Measurements from ENCODE around the gene EMP1. TPM values are rescaled to one million over a fixed set of nuclear protein-coding genes. Genes with fewer than 3 reads are reported as not detected.

EMP1 gene
- total and polyA plus RNA-seq, 2 experiments from 2014 or later: 51.1 to 67.3 TPM

- Histone ChIP-seq H3K36me3 (replicated peaks; ENCODE audit: insufficient read depth, low read depth) (no peaks in the 10 kb centered on the region), H3K4me2 (no peak overlapping the region), H3K27ac (no peak overlapping the region), H3K9me2 (replicated peaks; ENCODE audit: insufficient read depth) (no peaks in the 10 kb centered on the region), H3K27me3 (no peaks in the 10 kb centered on the region), H3K4me3 (no peak overlapping the region), H3K79me2 (no peaks in the 10 kb centered on the region), H3K4me1 (ENCODE audit: insufficient read depth) (no peaks in the 10 kb centered on the region), H2AFZ (no peak overlapping the region), H4K20me1 (ENCODE audit: insufficient read depth, poor library complexity, severe bottlenecking) (no peaks in the 10 kb centered on the region), H3K9me3 (ENCODE audit: low read depth) (no peaks in the 10 kb centered on the region)
- no peak for DNase-seq (ENCODE audit: low spot score)
- TF ChIP-seq EZH2phosphoT487 (IDR thresholded peaks at IDR 0.05; ENCODE audit: low read depth, severe bottlenecking, unreplicated experiment) (no peak), EZH2 (IDR thresholded peaks at IDR 0.05; ENCODE audit: borderline replicate concordance) (no peak), CTCF (IDR thresholded peaks at IDR 0.05; ENCODE audit: poor library complexity) (no peak)
- WGBS (ENCODE audit: low lambda C conversion rate, missing lambda C conversion rate): 57% methylated on average over 1 of the region's 1 CpG
Measured at GRCh38 chr12:13248964-13249363, 52.4 kb downstream of the EMP1 start.

- Histone ChIP-seq H3K4me3 (no peak overlapping the region), H3K36me3 (replicated peaks; ENCODE audit: insufficient read depth, low read depth) (no peaks in the 10 kb centered on the region), H3K27ac (no peak overlapping the region), H3K79me2 (no peaks in the 10 kb centered on the region), H3K4me2 (no peak overlapping the region), H3K27me3 (no peaks in the 10 kb centered on the region), H3K9me3 (ENCODE audit: low read depth) (no peaks in the 10 kb centered on the region), H4K20me1 (ENCODE audit: insufficient read depth, poor library complexity, severe bottlenecking) (no peaks in the 10 kb centered on the region), H3K9me2 (replicated peaks; ENCODE audit: insufficient read depth) (no peaks in the 10 kb centered on the region), H3K4me1 (ENCODE audit: insufficient read depth) (no peaks in the 10 kb centered on the region), H2AFZ (no peak overlapping the region)
- 90% methylated on average over 1 of the region's 1 CpG for WGBS (ENCODE audit: low lambda C conversion rate, missing lambda C conversion rate)
- TF ChIP-seq CTCF (IDR thresholded peaks at IDR 0.05; ENCODE audit: poor library complexity) (no peak), EZH2 (IDR thresholded peaks at IDR 0.05; ENCODE audit: borderline replicate concordance) (no peak), EZH2phosphoT487 (IDR thresholded peaks at IDR 0.05; ENCODE audit: low read depth, severe bottlenecking, unreplicated experiment) (no peak)
- DNase-seq (ENCODE audit: low spot score): no peak
Measured at GRCh38 chr12:13250416-13250815, 53.9 kb downstream of the EMP1 start.

- Histone ChIP-seq H3K27ac (no peak overlapping the region), H3K79me2 (no peaks in the 10 kb centered on the region), H3K27me3 (no peaks in the 10 kb centered on the region), H4K20me1 (ENCODE audit: insufficient read depth, poor library complexity, severe bottlenecking) (no peaks in the 10 kb centered on the region), H2AFZ (no peak overlapping the region), H3K4me3 (no peak overlapping the region), H3K9me2 (replicated peaks; ENCODE audit: insufficient read depth) (no peaks in the 10 kb centered on the region), H3K4me1 (ENCODE audit: insufficient read depth) (no peaks in the 10 kb centered on the region), H3K36me3 (replicated peaks; ENCODE audit: insufficient read depth, low read depth) (no peaks in the 10 kb centered on the region), H3K4me2 (no peak overlapping the region), H3K9me3 (ENCODE audit: low read depth) (no peaks in the 10 kb centered on the region)
- 87% methylated on average over 5 of the region's 5 CpGs for WGBS (ENCODE audit: low lambda C conversion rate, missing lambda C conversion rate)
- no peak for TF ChIP-seq EZH2phosphoT487 (IDR thresholded peaks at IDR 0.05; ENCODE audit: low read depth, severe bottlenecking, unreplicated experiment)
- TF ChIP-seq CTCF (IDR thresholded peaks at IDR 0.05; ENCODE audit: poor library complexity): no peak
- no peak for TF ChIP-seq EZH2 (IDR thresholded peaks at IDR 0.05; ENCODE audit: borderline replicate concordance)
- peak; percentile 34 for DNase-seq (ENCODE audit: low spot score)
Measured at GRCh38 chr12:13251521-13251920, 55.0 kb downstream of the EMP1 start.

- DNase-seq (ENCODE audit: low spot score): no peak
- Histone ChIP-seq H3K79me2 (no peaks in the 10 kb centered on the region), H3K36me3 (replicated peaks; ENCODE audit: insufficient read depth, low read depth) (no peaks in the 10 kb centered on the region), H3K9me2 (replicated peaks; ENCODE audit: insufficient read depth) (no peaks in the 10 kb centered on the region), H4K20me1 (ENCODE audit: insufficient read depth, poor library complexity, severe bottlenecking) (no peaks in the 10 kb centered on the region), H3K4me2 (no peak overlapping the region), H3K27ac (no peak overlapping the region), H3K27me3 (no peaks in the 10 kb centered on the region), H3K4me3 (no peak overlapping the region), H3K9me3 (ENCODE audit: low read depth) (no peaks in the 10 kb centered on the region), H2AFZ (no peak overlapping the region), H3K4me1 (ENCODE audit: insufficient read depth) (no peaks in the 10 kb centered on the region)
- no peak for TF ChIP-seq EZH2phosphoT487 (IDR thresholded peaks at IDR 0.05; ENCODE audit: low read depth, severe bottlenecking, unreplicated experiment)
- no peak for TF ChIP-seq EZH2 (IDR thresholded peaks at IDR 0.05; ENCODE audit: borderline replicate concordance)
- no peak for TF ChIP-seq CTCF (IDR thresholded peaks at IDR 0.05; ENCODE audit: poor library complexity)
Measured at GRCh38 chr12:13252024-13252423, 55.5 kb downstream of the EMP1 start.
